AG10803 (cell line): ENCODE measurements around the gene CCDC190.

Source experiments
- DNase-seq: peaks from one replicate; pipeline ENCODE4 v3.0.0; 2010; ENCODE audit warnings: low read depth
- H3K4me3 ChIP-seq: 2 replicates; pipeline ENCODE4 v1.5.1; 2011; ENCODE audit warnings: mild to moderate bottlenecking, low read length, control low read depth
- CTCF ChIP-seq: conservative IDR thresholded peaks from 2 replicates; pipeline ENCODE4 v1.5.1; 2011; ENCODE audit warnings: mild to moderate bottlenecking, low read length, control low read depth, inconsistent platforms

Gene CCDC190

GRCh38 chr1:162859191-162859590 lies 1.8 kb downstream of the CCDC190 start:
- TF ChIP-seq CTCF = no peak
- DNase-seq = no peak
- no peak overlapping the region for H3K4me3 ChIP-seq

GRCh38 chr1:162857850-162858249 lies 3.1 kb downstream of the CCDC190 start:
- no peak for TF ChIP-seq CTCF
- peak; percentile 55 for DNase-seq
- no peak overlapping the region for H3K4me3 ChIP-seq

DNA sequence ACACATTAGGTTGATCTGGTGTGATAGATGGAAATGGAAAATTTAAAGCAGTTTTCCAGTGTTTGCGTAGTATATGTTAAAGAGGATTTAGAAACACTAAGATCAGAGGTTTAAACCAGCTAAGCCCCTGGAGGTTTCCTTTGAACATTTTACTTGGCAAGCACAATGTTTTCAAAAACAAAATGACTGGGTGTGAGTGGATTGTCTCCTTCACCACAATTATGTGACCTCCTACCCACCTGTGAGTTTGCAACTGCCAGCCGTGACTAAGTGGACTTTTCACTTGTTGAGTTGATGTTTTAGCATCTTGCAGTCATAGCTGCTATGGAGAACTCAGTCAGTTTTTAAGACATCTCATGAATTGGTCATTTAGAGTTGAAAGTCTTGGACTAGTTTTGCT lies 4.7 kb downstream of the CCDC190 start:
- peak; percentile 87 for DNase-seq
- H3K4me3 ChIP-seq = no peak overlapping the region
- no peak for TF ChIP-seq CTCF

GRCh38 chr1:162855461-162856150 lies 5.4 kb downstream of the CCDC190 start:
- no peak for TF ChIP-seq CTCF
- peak; percentile 46 for DNase-seq
- H3K4me3 ChIP-seq = no peak overlapping the region

DNA sequence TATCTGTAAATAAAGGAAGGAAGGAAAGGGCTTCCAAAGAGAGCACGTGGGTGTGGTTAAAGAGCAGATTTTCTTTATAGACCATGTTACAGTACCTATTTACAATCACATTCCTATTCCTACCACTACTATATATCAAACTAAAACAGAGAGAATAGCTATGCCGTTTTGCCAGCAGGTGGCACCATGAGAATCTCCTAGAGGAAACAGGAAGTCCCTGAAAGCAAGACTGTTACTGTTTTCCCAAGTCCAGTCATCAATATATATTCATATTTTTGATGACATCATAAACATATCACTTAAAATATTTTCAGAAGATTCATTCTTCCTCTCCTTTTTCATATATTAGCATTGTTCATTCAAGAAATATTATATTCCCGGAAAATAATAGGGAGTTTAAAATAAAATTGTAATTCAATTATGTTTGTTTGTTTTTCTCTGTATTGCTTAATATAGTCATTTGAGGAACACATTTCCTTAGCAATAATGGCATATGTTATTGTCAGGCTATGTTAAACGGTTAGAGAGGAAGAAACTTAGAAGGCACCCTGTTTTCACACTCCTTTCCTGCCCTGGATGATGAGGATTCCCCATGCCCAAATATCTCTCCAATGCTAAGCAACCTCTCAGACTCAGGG lies 6.6 kb downstream of the CCDC190 start:
- no peak overlapping the region for H3K4me3 ChIP-seq
- peak; percentile 89 for TF ChIP-seq CTCF
- peak; percentile 72 for DNase-seq

- DNase-seq = no peak
- no peak for TF ChIP-seq CTCF
- H3K4me3 ChIP-seq = no peak overlapping the region
Measured at GRCh38 chr1:162851341-162851740, 9.6 kb downstream of the CCDC190 start.

DNA sequence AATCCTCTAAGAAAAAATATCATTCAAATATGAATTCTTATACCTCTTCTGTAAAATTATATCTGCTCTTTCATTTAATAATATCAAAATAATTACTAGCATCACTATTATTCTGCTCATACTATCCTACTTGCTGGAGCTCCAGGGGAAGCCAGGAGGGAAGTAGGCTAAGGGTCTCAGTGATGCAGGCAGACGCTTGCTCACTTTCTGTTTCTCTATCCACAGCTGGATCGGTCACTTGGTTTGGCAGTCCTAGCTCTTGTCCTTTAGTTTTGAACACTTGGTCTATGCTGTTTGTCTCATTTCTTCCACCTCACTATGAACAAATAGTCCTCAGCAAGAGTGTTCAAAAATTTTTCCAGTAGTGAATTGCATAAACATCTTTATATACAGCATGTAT lies 11.3 kb downstream of the CCDC190 start:
- no peak overlapping the region for H3K4me3 ChIP-seq
- DNase-seq = no peak
- TF ChIP-seq CTCF = no peak
